ENCODE data around the gene IFT25. TPM values are rescaled to one million over a fixed set of nuclear protein-coding genes. Genes with fewer than 3 reads are reported as not detected.
"Not testable (repeated sequence)": the region's sequence is repeated elsewhere in the genome, so short reads cannot be mapped to it uniquely, and the experiment has no call there.

The IFT25 gene
- total RNA-seq, 2 donors from 2014 or later: 15.1 to 16.6 TPM

- intact Hi-C loops (cut with DNase I): no loop called here
- DNase-seq (no peak), ATAC-seq (no peak)
These were observed 50.9 kb downstream of the IFT25 start for GRCh38 chr1:53894644-53895043.

- intact Hi-C loops (cut with DNase I): no loop called here
- ATAC-seq: no peak
- DNase-seq: no peak
These were observed 51.4 kb downstream of the IFT25 start, which contains the start of gene DIO1 for GRCh38 chr1:53893999-53894636. Gene DIO1, plus strand, starts transcription at chr1:53894187. Its CDS starts 24 bp downstream, at chr1:53894211.

GRCh38 chr1:53892911-53893310, 52.6 kb downstream of the IFT25 start:
- ATAC-seq (no peak), DNase-seq (no peak)
- intact Hi-C loops (cut with DNase I): no loop called here

GRCh38 chr1:53891678-53892077, 53.8 kb downstream of the IFT25 start:
- DNase-seq (no peak), ATAC-seq (no peak)
- intact Hi-C loops (cut with DNase I): no loop called here

- DNase-seq (no peak), ATAC-seq (no peak)
- intact Hi-C loops (cut with DNase I): no loop called here
These were observed 54.5 kb downstream of the IFT25 start for GRCh38 chr1:53891018-53891417.

- ATAC-seq: no peak
- DNase-seq: no peak
- intact Hi-C loops (cut with DNase I): no loop called here
These were observed 55.0 kb downstream of the IFT25 start for GRCh38 chr1:53890522-53890941.

- intact Hi-C loops (cut with DNase I): loop anchor here in 1 of 2 donors (5.0 kb wide), 1 partner anchor 58 kb away; the partner anchor contains the start of genes IFT25 and LRRC42
- ATAC-seq: peak; percentile 99 to 100
- DNase-seq: peak; percentile 92
These were observed 55.9 kb downstream of the IFT25 start, which contains the start of gene YIPF1 for GRCh38 chr1:53889304-53890298. Gene YIPF1, minus strand, starts transcription at chr1:53889797. Its CDS starts 860 bp downstream, at chr1:53888937.

GRCh38 chr1:53888681-53889080, 56.8 kb downstream of the IFT25 start:
- DNase-seq (no peak), ATAC-seq (no peak)
- intact Hi-C loops (cut with DNase I): loop anchor here in 1 of 2 donors (5.0 kb wide), 1 partner anchor 59 kb away; the partner anchor contains the start of genes IFT25 and LRRC42

- ATAC-seq; intact Hi-C loops (cut with DNase I): not testable (repeated sequence)
These were observed 61.9 kb downstream of the IFT25 start for GRCh38 chr1:53883600-53883999.

GRCh38 chr1:53881853-53882252, 63.6 kb downstream of the IFT25 start:
- intact Hi-C loops (cut with DNase I); DNase-seq; ATAC-seq: not testable (repeated sequence)

More at GRCh38 chr1:53883600-53883999, 61.9 kb downstream of the IFT25 start:
- not testable (repeated sequence) for DNase-seq

- DNase-seq (no peak), ATAC-seq (no peak)
- intact Hi-C loops (cut with DNase I): loop anchor here (5.0 to 10.0 kb wide), 3 partner anchors 74 to 926 kb away; partner anchors contain the start of gene TTC22 (in 1 of the 2)
These were observed 66.9 kb downstream of the IFT25 start for GRCh38 chr1:53878492-53879105.

- intact Hi-C loops (cut with DNase I): loop anchor here (5.0 to 10.0 kb wide), 3 partner anchors 77 to 930 kb away; partner anchors contain the start of gene TTC22 (in 1 of the 2)
- not testable (repeated sequence) for ATAC-seq
These were observed 70.3 kb downstream of the IFT25 start for GRCh38 chr1:53875150-53875549.

GRCh38 chr1:53871773-53872484, 73.6 kb downstream of the IFT25 start:
- intact Hi-C loops (cut with DNase I): loop anchor here (10.0 kb wide), 2 partner anchors 83 to 933 kb away; partner anchors contain the start of gene TTC22 (in 1 of the 2)
- no peak for ATAC-seq
- no peak for DNase-seq

More at GRCh38 chr1:53875150-53875549, 70.3 kb downstream of the IFT25 start:
- DNase-seq: not testable (repeated sequence)

Other genes starting within 250 kb of the IFT25 start
- gene GLIS1, start 206.5 kb downstream of the IFT25 start, total RNA-seq: under 1 TPM; 0.37 to 0.44 TPM
- 1 to 10 TPM; 8.1 to 8.5 TPM for gene NDC1, start 107.4 kb downstream of the IFT25 start, total RNA-seq
- 10 to 100 TPM; 12.9 to 15.2 TPM for gene YIPF1, start 55.9 kb downstream of the IFT25 start, total RNA-seq
- gene DIO1, start 51.5 kb downstream of the IFT25 start, total RNA-seq: not detected
- 10 to 100 TPM; 13.5 to 17.9 TPM for gene LRRC42, start 651 bp upstream of the IFT25 start, total RNA-seq
- not detected for gene LDLRAD1, start 72.5 kb upstream of the IFT25 start, total RNA-seq
- 100 to 1,000 TPM; 324 to 335 TPM for gene TMEM59, start 107.5 kb upstream of the IFT25 start, total RNA-seq
- gene TCEANC2, start 107.9 kb upstream of the IFT25 start, total RNA-seq: 1 to 10 TPM; 2.6 to 5.3 TPM
- not detected for gene CDCP2, start 207.3 kb upstream of the IFT25 start, total RNA-seq